NCI-H1436 treated with DMSO at 0.1 percent for 48 hours (cell line): ENCODE measurements around the gene GRHPR.

Source experiments
- DNase-seq: peaks from one replicate; lab custom pipeline; 2025; lab: John Stamatoyannopoulos, UW

The GRHPR gene

DNA sequence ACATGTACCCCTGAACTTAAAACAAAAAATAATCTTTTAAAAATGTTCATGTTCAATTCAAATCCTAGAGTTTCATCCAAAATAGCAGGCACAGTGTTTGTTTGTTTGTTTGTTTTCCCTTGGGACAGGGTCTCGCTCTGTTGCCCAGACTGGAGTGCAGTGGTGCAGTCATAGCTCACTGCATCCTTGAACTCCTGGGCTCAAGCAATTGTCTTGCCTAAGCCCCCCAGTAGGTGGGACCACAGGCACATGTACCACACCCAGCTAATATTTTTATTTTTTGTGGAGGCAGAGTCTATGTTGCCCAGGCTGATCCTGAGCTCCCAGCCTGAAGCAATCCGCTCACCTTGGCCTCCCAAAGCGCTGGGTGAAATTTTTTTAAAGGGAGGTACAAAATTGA, 58.3 kb downstream of the GRHPR start:
- DNase-seq = no peak

DNA sequence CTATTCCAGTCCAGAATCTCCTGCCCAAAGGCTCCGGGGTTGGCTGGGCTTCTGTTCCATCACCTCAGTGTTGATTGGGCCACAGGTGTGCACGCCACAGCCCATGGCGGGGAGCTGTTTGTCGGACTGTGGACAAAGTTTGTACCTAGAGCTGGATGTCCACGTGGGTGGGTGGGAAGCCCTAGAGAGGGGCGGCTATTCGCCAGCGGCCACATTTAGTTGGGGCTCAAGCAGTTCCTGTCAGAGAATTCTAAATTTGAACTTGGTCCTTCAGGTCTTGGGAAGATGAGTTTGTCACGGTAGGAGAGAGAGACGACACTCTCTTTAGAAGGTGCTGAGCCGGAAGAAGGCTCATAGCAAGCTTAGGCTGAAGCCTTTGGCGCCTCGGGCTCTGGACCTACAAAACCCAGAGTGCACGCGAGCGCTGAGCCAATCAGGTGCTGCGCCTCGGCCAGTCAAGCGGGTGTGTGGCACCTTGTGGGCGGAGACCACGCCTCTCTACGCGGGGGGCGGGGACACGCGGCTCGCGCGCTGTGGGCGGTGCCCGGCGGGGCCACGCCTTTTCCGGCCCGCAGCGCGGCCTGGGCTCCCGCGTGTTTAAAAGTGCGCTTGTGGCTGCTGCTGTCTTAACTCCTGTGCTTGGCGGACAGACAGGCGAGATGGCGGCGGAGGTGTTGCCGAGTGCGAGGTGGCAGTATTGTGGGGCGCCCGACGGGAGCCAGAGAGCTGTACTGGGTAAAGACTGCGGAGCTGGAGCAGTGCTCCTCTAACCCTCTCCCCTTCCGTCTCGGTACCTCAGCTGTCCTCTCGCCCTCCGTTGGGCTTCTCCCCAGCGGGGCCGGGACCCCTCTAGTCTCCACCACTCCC, 63.1 kb downstream of the GRHPR start, which contains the start of gene POLR1E:
POLR1E (plus strand) TSS at position 560 of the 867 bp plus-strand sequence; CDS start at position 660, 100 bp downstream.
- DNase-seq = peak; percentile 82

DNA sequence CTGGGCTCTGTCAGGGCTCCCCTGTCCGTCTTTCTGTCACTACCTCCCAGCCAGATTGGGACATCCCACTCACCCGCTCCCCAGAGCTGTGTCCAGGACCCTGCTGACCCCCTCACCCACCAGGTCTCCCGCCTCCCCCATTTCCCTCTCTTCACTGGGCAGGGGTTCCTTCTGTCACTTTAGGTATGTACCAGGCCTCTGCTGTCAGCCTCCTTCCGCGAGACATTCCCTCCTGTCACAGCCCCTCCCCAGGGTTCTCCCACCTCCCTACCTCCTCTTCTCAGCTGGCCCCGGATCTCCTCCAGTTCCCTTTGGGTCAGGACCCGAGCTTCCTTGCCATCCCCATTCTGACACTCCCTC, 63.7 kb downstream of the GRHPR start:
- DNase-seq = no peak
